GM12891 (cell line): ENCODE results near the gene RAD21L1.

Source experiments
- PAX5 ChIP-seq: IDR thresholded peaks from 2 replicates; pipeline ENCODE4 v1.6.1; 2011; ENCODE audit warnings: low read length, moderate library complexity, mild to moderate bottlenecking; ENCODE audit not compliant: insufficient read depth, severe bottlenecking
- POLR2A ChIP-seq: IDR thresholded peaks from 2 replicates; pipeline ENCODE4 v1.6.1; 2011; ENCODE audit warnings: low read depth, low read length, control low read depth
- POLR2AphosphoS5 ChIP-seq: IDR thresholded peaks from 2 replicates; pipeline ENCODE4 v1.6.1; 2011; ENCODE audit warnings: low read depth, low read length, control low read depth
- POU2F2 ChIP-seq: IDR thresholded peaks from 2 replicates; pipeline ENCODE4 v1.6.1; 2011; ENCODE audit warnings: low read depth, mild to moderate bottlenecking, control low read depth, low read length, moderate library complexity
- SPI1 ChIP-seq: IDR thresholded peaks from 2 replicates; pipeline ENCODE4 v1.6.1; 2011; ENCODE audit warnings: low read depth, low read length, control low read depth
- TAF1 ChIP-seq: IDR thresholded peaks from 2 replicates; pipeline ENCODE4 v1.6.1; 2011; ENCODE audit warnings: low read depth, low read length, control low read depth

DNA sequence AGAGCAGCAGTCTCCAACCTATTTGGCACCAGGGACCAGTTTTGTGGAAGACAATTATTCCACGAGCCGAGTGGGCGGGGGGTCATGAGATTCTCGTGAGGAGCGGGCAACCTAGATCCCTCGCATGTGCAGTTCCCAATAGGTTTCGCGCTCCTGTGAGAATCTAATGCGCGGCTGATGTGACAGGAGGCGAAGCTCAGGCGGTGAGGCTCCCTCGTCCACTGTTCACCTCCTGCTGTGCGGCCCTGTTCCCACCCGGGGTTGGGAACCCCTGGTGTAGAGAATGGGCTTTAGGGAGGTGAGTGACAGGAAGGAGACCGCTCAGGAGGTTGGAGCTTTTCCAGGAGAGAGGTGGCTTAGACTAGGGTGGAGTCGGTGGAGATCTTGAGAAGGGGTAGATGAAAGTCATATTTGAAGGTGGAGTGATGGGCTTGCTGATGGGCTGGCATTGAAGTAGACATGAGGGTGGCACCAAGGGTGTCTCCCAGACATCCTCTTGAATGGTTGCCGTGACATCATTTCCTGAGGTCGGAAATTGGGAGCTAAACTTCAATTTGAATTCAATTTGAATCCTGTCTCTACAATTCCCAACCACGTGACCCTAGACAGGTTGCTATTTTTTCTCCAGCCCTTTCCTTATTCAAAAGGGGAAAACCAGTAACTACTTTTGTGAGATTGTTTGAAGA lies 1.5 kb upstream of the RAD21L1 start:
- TF ChIP-seq SPI1, result no peak
- no peak for TF ChIP-seq POLR2AphosphoS5
- TF ChIP-seq POLR2A, result no peak
- no peak for TF ChIP-seq TAF1
- TF ChIP-seq POU2F2, result no peak
- no peak for TF ChIP-seq PAX5
